Ectodermal cell (in vitro differentiated cells): ENCODE results near the gene FARP2.

ENCODE experiments used
- H3K27ac ChIP-seq: 2 replicates; pipeline ENCODE4 v1.7.0; 2013; ENCODE audit warnings: mild to moderate bottlenecking, low read depth, low read length; ENCODE audit not compliant: insufficient read depth, poor library complexity, severe bottlenecking
- H3K27me3 ChIP-seq: 2 replicates; pipeline ENCODE4 v1.7.0; 2013; ENCODE audit warnings: mild to moderate bottlenecking, low read length; ENCODE audit not compliant: insufficient read depth, control insufficient read depth, poor library complexity, severe bottlenecking
- H3K36me3 ChIP-seq: one replicate; pipeline ENCODE4 v1.7.0; 2013; ENCODE audit warnings: low read length; ENCODE audit not compliant: control insufficient read depth, insufficient read depth
- H3K4me1 ChIP-seq: one replicate; pipeline ENCODE4 v1.7.0; 2013; ENCODE audit warnings: low read length; ENCODE audit not compliant: control insufficient read depth, insufficient read depth
- H3K4me3 ChIP-seq: 2 replicates; pipeline ENCODE4 v1.7.0; 2013; ENCODE audit warnings: low read depth, low read length, control low read depth; ENCODE audit not compliant: insufficient read depth
- H3K9me3 ChIP-seq: 2 replicates; pipeline ENCODE4 v1.7.0; 2013; ENCODE audit warnings: mild to moderate bottlenecking, low read length, moderate library complexity; ENCODE audit not compliant: control insufficient read depth
- WGBS, 2 experiments: methylation state at CpG; one replicate each; pipeline ENCODE4 v1.1.7; 2013; ENCODE audit warnings: missing lambda C conversion rate in 2 of 2; 5-methylcytosine and 5-hydroxymethylcytosine counted together

Gene FARP2

DNA sequence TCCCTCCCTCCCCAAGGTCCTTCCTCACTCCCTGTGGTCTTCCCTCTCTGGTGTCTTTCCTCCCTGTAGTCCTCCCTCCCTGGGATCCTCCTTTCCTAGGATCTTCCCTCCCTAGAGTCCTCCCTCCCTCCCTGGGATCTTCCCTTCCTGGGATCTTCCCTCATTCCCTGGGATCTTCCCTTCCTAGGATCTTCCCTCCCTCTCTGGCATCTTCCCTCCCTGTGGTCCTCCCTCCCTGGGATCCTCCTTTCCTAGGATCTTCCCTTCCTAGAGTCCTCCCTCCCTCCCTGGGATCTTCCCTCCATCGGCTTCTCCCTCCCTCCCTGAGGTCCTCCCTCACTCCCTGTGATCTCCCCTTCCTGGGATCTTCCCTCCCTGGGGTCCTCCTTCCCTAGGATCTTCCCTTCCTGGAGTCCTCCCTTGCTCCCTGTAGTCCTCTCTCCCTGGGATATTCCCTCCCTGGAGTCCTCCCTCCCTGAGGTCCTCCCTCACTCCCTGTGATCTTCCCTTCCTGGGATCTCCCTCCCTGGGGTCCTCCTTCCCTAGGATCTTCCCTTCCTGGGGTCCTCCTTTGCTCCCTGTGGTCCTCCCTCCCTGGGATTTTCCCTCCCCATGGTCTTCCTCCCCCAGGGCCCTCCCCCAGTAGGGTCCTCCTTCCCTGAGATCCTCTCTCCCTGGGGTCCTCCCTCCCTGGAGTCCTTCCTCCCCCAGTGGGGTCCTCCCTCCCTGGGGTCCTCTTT is 129.3 kb downstream of the FARP2 start:
- Histone ChIP-seq H3K36me3 (no peaks in the 10 kb centered on the region), H3K27me3 (no peaks in the 10 kb centered on the region), H3K4me3 (no peak overlapping the region), H3K4me1 (no peaks in the 10 kb centered on the region), H3K9me3 (no peaks in the 10 kb centered on the region), H3K27ac (no peak overlapping the region)
- WGBS, 2 experiments, result 79 to 80% methylated on average over 1 of the region's 1 CpG

- Histone ChIP-seq H3K36me3 (peaks cover under 1% of the 10 kb centered on the region), H3K4me3 (no peak overlapping the region), H3K27ac (no peak overlapping the region), H3K27me3 (no peaks in the 10 kb centered on the region), H3K4me1 (peaks cover 6% of the 10 kb centered on the region), H3K9me3 (no peaks in the 10 kb centered on the region)
- 88 to 100% methylated on average over 1 to 2 of the region's 3 CpGs for WGBS, 2 experiments
Observed at GRCh38 chr2:241489088-241489487, 133.0 kb downstream of the FARP2 start.

- no peaks in the 10 kb centered on the region for H3K27me3 ChIP-seq
- peaks cover 6% of the 10 kb centered on the region for H3K4me1 ChIP-seq
- no peak overlapping the region for H3K4me3 ChIP-seq
- H3K9me3 ChIP-seq, result no peaks in the 10 kb centered on the region
- 93 to 94% methylated on average over 15 of the region's 15 CpGs for WGBS, 2 experiments
- H3K27ac ChIP-seq, result no peak overlapping the region
- peaks cover 8% of the 10 kb centered on the region for H3K36me3 ChIP-seq
Observed at GRCh38 chr2:241489733-241490680, 133.9 kb downstream of the FARP2 start.

DNA sequence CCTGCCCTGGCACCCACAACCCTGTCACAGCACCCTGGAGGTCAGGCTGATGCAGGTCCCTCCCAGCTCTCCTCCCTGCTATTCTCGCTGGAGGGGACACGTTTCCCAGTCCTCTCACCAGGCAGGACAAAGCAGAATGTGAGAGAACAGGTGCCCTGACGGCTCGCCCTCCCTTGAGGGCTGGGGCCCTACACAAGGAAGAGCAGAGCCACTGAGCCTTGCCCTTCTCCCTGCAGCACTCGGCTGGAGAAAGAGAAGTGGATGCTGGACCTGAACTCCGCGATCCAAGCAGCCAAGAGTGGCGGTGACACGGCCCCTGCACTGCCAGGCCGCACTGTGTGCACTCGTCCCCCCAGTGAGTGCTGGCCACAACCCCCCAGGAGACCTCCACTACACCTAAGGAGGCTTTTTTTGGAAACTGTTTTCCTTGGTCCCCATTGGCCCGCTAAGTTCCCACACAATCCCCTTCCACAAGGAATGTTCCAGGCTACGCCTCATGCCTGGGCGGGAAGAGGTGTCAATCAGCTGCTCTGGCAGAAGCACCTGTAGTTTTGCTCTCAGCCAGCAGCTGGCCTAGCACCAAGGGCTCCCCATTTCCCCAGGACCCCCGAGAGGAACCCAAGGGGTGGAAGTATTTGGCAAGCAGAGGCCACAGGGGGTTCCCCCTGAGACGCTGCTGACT is 134.9 kb downstream of the FARP2 start:
- no peak overlapping the region for H3K4me3 ChIP-seq
- WGBS, 2 experiments, result 86 to 89% methylated on average over 16 of the region's 16 CpGs

GRCh38 chr2:241491549-241492173 is 135.6 kb downstream of the FARP2 start:
- Histone ChIP-seq H3K27ac (no peak overlapping the region), H3K36me3 (peaks cover 10% of the 10 kb centered on the region), H3K4me3 (no peak overlapping the region), H3K9me3 (no peaks in the 10 kb centered on the region), H3K27me3 (no peaks in the 10 kb centered on the region), H3K4me1 (peaks cover 6% of the 10 kb centered on the region)
- 95 to 96% methylated on average over 15 of the region's 15 CpGs for WGBS, 2 experiments

More for the DNA sequence above, 134.9 kb downstream of the FARP2 start:
- peaks cover 8% of the 10 kb centered on the region for H3K36me3 ChIP-seq
- no peaks in the 10 kb centered on the region for H3K27me3 ChIP-seq
- peaks cover 6% of the 10 kb centered on the region for H3K4me1 ChIP-seq
- H3K9me3 ChIP-seq, result no peaks in the 10 kb centered on the region
- no peak overlapping the region for H3K27ac ChIP-seq

GRCh38 chr2:241492174-241492565 is 136.1 kb downstream of the FARP2 start:
- Histone ChIP-seq H3K4me1 (peaks cover 6% of the 10 kb centered on the region), H3K9me3 (no peaks in the 10 kb centered on the region), H3K4me3 (no peak overlapping the region), H3K27ac (no peak overlapping the region), H3K36me3 (peaks cover 15% of the 10 kb centered on the region), H3K27me3 (no peaks in the 10 kb centered on the region)
- whole genome bisulfite sequencing, 2 experiments, result 93 to 97% methylated on average over 7 of the region's 7 CpGs

- 95 to 96% methylated on average over 10 of the region's 10 CpGs for WGBS, 2 experiments
- Histone ChIP-seq H3K9me3 (no peaks in the 10 kb centered on the region), H3K27ac (no peak overlapping the region), H3K36me3 (peaks cover 18% of the 10 kb centered on the region), H3K27me3 (no peaks in the 10 kb centered on the region), H3K4me3 (no peak overlapping the region), H3K4me1 (peaks cover 6% of the 10 kb centered on the region)
Observed at GRCh38 chr2:241493092-241493491, 137.0 kb downstream of the FARP2 start.

- H3K27ac ChIP-seq, result no peak overlapping the region
- H3K9me3 ChIP-seq, result no peaks in the 10 kb centered on the region
- no peaks in the 10 kb centered on the region for H3K27me3 ChIP-seq
- WGBS, 2 experiments, result 95% methylated on average over 16 of the region's 16 CpGs
- H3K4me3 ChIP-seq, result no peak overlapping the region
- H3K36me3 ChIP-seq, result peaks cover 20% of the 10 kb centered on the region
- peaks cover 6% of the 10 kb centered on the region for H3K4me1 ChIP-seq
Observed at GRCh38 chr2:241494311-241494908, 138.3 kb downstream of the FARP2 start.

DNA sequence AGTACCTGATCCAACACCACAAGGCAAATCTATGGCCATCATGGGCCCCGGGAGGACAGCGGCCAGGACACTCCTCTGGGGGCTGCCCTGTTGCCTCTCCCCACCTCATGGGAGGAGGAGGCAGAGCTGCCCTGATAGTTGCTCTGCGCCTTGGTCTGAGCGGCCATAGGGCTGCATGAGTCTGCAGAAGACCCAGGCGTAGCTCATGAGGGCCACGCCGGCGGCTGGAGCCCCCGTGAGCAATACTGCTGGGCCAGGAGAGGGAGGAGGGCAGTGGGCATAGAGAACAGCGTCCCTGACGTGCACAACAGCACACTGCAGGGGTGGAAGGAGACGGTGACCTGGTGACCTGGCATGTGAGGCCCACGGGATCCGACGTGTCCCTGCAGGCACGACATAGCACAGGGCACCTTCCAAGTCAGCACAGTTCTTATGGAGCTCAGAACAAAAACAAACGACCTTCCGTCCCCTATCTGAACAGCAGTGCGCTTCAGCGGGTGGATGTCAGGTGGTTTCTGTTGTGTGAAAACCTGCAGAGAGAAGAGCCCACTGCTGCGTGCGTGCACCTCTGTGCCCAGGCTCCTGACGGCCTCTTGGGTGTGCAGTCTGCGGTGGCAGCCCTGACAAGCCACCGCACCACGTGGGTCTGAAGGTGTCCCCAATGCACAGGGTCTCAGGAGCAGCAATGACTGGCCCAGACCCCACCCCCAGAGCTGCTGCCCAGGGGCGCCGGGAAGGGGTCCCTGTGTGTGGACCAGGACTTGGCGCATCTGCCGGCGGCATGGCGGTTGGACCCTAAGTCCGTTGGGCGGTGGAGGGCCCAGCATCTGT is 139.3 kb downstream of the FARP2 start:
- H3K36me3 ChIP-seq, result peaks cover 21% of the 10 kb centered on the region
- H3K27ac ChIP-seq, result no peak overlapping the region
- no peaks in the 10 kb centered on the region for H3K9me3 ChIP-seq
- peaks cover 6% of the 10 kb centered on the region for H3K4me1 ChIP-seq
- no peak overlapping the region for H3K4me3 ChIP-seq
- WGBS, 2 experiments, result 95% methylated on average over 34 of the region's 34 CpGs
- no peaks in the 10 kb centered on the region for H3K27me3 ChIP-seq
